IPS-18c (cell line): Measurements from ENCODE around the gene LGALS3BP.
"Not testable (repeated sequence)": the region's sequence is repeated elsewhere in the genome, so short reads cannot be mapped to it uniquely, and the experiment has no call there.

Experiments
- H3K4me3 ChIP-seq: 2 replicates; pipeline ENCODE4 v1.7.0; 2013; ENCODE audit warnings: low read depth, mild to moderate bottlenecking, low read length, moderate library complexity; ENCODE audit not compliant: insufficient read depth
- H3K9me3 ChIP-seq: one replicate; pipeline ENCODE4 v1.6.1; 2013; ENCODE audit warnings: mild to moderate bottlenecking, low read length, moderate library complexity; ENCODE audit not compliant: control insufficient read depth, insufficient read depth

Gene LGALS3BP

DNA sequence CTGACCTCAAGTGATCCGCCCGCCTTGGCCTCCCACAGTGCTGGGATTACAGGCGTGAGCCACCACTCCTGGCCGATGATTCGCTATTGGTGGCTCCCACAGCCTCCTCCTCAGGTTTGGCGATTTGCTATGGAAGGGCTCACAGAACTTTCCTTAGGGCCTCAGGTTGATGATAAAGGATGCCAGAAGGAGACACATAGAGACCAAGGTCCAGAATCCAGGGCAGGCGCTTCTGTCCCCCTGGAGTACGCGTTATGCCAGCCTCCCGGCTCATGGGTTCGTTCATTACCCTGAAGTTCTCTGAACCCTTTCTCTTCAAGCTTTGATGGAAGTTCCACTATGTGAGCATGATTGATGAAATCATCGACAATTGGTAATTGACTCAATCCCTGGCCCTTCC is 19.9 kb downstream of the LGALS3BP start:
- Histone ChIP-seq H3K4me3 (no peak overlapping the region), H3K9me3 (no peaks in the 10 kb centered on the region)

- H3K4me3 ChIP-seq = no peak overlapping the region
- H3K9me3 ChIP-seq = no peaks in the 10 kb centered on the region
Observed at GRCh38 chr17:78958641-78959127, 21.0 kb downstream of the LGALS3BP start.

- Histone ChIP-seq H3K4me3 (no peak overlapping the region; the same call in 1 of the 2 replicates), H3K9me3 (no peaks in the 10 kb centered on the region)
Observed at GRCh38 chr17:78957128-78957527, 22.6 kb downstream of the LGALS3BP start.

- no peak overlapping the region; the same call in 1 of the 2 replicates for H3K4me3 ChIP-seq
Observed at GRCh38 chr17:78956254-78956653, 23.5 kb downstream of the LGALS3BP start.

DNA sequence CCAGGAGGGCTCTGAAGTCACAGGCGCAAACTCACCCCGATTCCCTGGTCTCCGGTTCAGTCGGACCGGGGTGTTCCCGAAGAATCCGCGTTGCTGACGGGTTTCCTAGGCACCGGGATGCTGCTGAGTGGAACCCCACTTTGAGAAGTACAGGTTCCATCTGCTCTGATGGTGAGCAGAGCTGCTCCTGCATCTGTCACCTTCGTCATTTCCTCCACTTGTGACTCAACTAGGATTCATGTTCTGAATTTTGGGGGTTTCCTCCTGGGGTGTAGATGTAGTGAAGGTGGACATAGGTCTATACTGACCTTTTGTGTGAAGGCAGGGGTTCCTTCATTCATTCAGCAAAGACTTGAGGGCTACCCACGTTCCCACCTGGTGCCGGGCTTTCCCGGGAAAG is 25.0 kb downstream of the LGALS3BP start:
- H3K9me3 ChIP-seq = peaks cover 10% of the 10 kb centered on the region
- H3K4me3 ChIP-seq = no peak overlapping the region

More at GRCh38 chr17:78956254-78956653, 23.5 kb downstream of the LGALS3BP start:
- no peaks in the 10 kb centered on the region for H3K9me3 ChIP-seq

DNA sequence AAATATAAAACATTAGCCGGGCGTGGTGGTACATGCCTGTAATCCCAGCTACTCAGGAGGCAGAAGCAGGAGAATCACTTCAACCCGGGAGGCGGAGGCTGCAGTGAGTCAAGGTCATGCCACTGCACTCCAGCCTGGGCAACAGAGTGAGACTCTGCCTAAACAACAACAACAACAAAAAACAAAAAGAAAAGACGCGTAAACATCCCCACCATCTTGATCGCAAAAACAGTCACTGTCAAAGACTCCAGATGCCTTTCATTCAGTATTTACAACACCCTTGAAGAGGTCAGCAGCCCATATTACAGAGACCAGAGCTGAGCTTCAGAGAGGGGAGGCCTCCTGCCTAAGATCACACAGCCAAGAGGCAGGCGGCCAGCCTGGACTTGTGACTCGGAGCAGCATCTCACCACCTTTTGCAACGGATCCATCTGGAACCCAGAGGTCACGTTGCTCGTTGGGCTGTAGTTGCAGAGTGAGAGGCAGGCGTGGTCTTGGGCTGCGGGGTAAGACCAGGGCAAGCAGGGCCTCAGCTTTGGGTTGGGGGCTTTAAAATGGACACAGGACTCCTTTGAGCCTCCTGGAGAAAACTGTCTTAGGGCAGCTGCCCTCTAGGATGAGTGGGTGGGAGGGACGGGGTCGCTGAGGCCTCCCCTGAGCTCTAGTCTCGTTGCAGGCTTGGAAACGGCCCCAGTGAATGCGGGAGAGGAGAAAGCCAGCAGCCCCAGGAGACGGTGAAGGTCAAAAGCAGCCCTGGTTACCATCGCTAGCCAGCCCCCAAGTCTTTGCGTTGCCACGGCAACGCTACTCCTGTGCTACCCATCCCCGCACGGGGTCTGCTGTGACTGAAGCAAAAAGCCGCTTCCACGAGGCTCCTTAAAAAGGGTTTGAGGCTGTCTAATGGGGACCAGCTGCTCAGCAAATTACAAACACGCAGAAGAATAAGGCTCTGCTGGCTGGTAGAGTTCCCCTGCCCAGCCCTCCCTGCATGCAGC is 26.1 kb downstream of the LGALS3BP start:
- Histone ChIP-seq H3K4me3 (no peak overlapping the region), H3K9me3 (peaks cover 10% of the 10 kb centered on the region)

- Histone ChIP-seq H3K9me3 (peaks cover 10% of the 10 kb centered on the region), H3K4me3 (no peak overlapping the region)
Observed at GRCh38 chr17:78952706-78953105, 27.0 kb downstream of the LGALS3BP start.

- Histone ChIP-seq H3K9me3 (peaks cover 10% of the 10 kb centered on the region), H3K4me3 (no peak overlapping the region)
Observed at GRCh38 chr17:78951967-78952551, 27.7 kb downstream of the LGALS3BP start.

DNA sequence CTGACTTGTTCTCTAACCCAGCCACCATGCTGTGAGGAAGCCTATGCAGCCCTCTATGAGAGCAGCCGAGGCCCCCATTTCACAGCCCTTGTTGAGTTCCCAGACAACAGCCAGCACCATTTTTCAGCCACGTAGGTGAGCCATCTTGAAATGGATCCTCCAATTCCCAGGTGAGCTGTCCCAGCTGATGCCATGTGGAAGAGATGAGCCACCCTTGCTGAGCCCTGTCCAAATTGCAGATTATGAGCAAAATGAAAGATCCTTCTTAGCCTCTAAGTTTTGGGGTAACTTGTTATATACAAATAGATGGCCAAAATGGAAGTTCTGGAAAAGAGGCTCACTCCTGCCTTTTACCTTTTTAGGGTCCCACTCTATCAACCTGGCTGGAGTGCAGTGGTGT is 28.9 kb downstream of the LGALS3BP start:
- Histone ChIP-seq H3K9me3 (peaks cover 10% of the 10 kb centered on the region), H3K4me3 (no peak overlapping the region)

GRCh38 chr17:78947235-78948149 is 32.2 kb downstream of the LGALS3BP start:
- Histone ChIP-seq H3K9me3 (peaks cover 10% of the 10 kb centered on the region), H3K4me3 (no peak overlapping the region)

- peaks cover 10% of the 10 kb centered on the region for H3K9me3 ChIP-seq
- no peak overlapping the region for H3K4me3 ChIP-seq
Observed at GRCh38 chr17:78946631-78947030, 33.1 kb downstream of the LGALS3BP start.

GRCh38 chr17:78946131-78946530 is 33.6 kb downstream of the LGALS3BP start:
- Histone ChIP-seq H3K4me3 (no peak overlapping the region), H3K9me3 (peaks cover 10% of the 10 kb centered on the region)

- not testable (repeated sequence) for H3K4me3 ChIP-seq
Observed at GRCh38 chr17:78945455-78945854, 34.3 kb downstream of the LGALS3BP start.

DNA sequence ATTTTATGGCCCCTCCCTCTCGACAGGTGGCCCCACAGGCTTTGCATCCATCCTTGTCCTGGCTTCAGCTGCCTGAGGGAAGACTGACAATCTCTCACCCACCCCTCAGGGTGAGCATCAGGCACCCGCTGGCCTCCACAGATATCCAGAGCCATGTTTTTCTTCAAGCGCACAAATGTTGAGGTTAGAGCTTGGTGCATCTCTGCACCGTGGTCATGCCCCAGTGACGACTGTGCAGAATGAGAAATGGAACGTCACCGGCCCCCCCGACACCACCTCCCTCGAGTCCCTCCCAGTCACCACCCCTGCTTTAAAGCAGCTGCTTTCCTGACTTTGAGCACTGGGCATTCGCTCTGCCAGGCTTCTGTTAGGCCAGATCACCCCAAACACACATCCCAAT is 34.8 kb downstream of the LGALS3BP start:
- H3K9me3 ChIP-seq = no peaks in the 10 kb centered on the region
- no peak overlapping the region for H3K4me3 ChIP-seq

More at GRCh38 chr17:78945455-78945854, 34.3 kb downstream of the LGALS3BP start:
- H3K9me3 ChIP-seq = not testable (repeated sequence)

GRCh38 chr17:78944026-78944425 is 35.7 kb downstream of the LGALS3BP start:
- H3K4me3 ChIP-seq = no peak overlapping the region

DNA sequence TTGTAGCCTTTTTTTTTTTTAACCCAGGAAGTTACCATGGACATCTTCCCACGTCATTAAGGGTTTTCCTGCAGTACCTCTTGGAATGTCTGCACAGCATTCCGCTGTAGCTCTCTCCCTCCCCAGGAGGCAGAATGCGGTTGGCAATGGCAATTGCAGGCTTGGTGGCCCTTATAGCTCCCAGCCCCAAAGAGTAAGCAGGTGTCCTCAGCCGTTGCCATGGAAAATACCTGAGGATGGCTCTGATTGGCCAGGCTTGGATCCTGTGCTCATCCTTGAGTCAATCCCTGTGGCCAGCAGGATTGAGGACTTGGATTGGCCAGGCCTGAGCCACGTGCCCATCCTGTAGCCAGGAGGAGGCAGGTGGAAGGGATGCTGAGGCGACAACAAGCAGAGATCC is 39.0 kb downstream of the LGALS3BP start:
- Histone ChIP-seq H3K9me3 (no peaks in the 10 kb centered on the region), H3K4me3 (no peak overlapping the region)

More at GRCh38 chr17:78944026-78944425, 35.7 kb downstream of the LGALS3BP start:
- H3K9me3 ChIP-seq = no peaks in the 10 kb centered on the region

DNA sequence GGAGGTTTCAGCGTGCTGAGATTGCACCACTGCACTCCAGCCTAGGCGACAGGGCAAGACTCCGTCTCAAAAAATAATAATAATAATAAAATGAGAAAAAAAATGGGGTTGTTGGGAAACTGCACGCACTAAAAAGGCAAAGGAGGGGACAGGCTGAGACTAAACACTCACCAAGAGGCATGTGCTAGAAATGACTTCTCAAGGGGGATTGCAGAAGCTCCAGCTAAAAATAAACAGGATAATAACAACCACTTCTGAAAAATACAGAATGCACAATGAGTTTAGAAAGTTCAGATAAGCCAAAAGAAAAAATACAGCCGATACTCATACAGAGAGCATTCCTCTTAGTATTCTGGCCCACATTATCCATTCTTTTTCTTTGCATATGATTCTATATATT is 39.5 kb downstream of the LGALS3BP start:
- no peak overlapping the region for H3K4me3 ChIP-seq
- no peaks in the 10 kb centered on the region for H3K9me3 ChIP-seq
